ENCODE data around the gene OR2B6. TPM values are rescaled to one million over a fixed set of nuclear protein-coding genes. Genes with fewer than 3 reads are reported as not detected.

The OR2B6 gene
- total RNA-seq, 1 experiment from 2014 or later: not detected

DNA sequence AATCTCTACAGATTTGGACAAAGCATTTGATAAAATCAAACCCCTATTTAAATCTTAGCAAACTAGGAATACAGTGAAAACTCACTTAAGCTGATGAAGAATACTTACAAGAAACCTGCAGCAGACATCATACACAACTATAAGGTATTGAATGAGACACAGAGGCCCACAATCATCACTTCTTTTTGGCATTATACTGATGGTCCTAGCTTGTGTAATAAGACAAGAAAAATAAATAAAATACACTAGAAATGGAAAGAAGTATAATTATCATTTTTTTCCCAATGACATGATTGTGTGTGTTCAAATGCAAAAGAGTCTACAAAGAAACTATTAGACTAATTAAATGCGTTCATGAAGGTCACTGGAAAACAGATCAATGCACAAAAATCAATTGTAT, 8.8 kb upstream of the OR2B6 start:
- no peaks in the 10 kb centered on the region for H3K23me2 ChIP-seq (ENCODE audit: insufficient read length, low read depth, low read length, poor library complexity, severe bottlenecking)
- H3K27ac ChIP-seq (ENCODE audit: insufficient read length, low read depth, low read length): no peak overlapping the region
- H3K9ac ChIP-seq (ENCODE audit: extremely low read depth, insufficient read length, low read length): no peak overlapping the region
- no peak overlapping the region for H3T11ph ChIP-seq (ENCODE audit: low read length)
- no peak overlapping the region for H2BK20ac ChIP-seq (ENCODE audit: low read depth, low read length, poor library complexity, severe bottlenecking)
- no peaks in the 10 kb centered on the region for H3K9me3 ChIP-seq (ENCODE audit: control insufficient read depth, low read depth, low read length)
- peaks cover under 1 to 1% of the 10 kb centered on the region in 2 experiments for H3K4me1 Mint-ChIP-seq
- no peaks in the 10 kb centered on the region for H3K79me2 ChIP-seq (ENCODE audit: insufficient read depth, low read length)
- H2BK120ac ChIP-seq (ENCODE audit: low read depth, low read length, poor library complexity, severe bottlenecking): no peak overlapping the region
- WGBS (ENCODE audit: extremely low coverage, insufficient read length, low lambda C conversion rate): no CpG with 5 or more reads among the region's 1 CpG
- H2BK5ac ChIP-seq (ENCODE audit: insufficient read length, low read length): no peak overlapping the region
- H3K4me3 Mint-ChIP-seq: no peak overlapping the region
- H3K9me3 Mint-ChIP-seq: 0 out of 5 replicates have a peak, but pooled peaks cover 0 to 2% of the 10 kb centered on the region in 2 experiments
- no peak overlapping the region for H3K27ac Mint-ChIP-seq
- H3K23ac ChIP-seq (ENCODE audit: insufficient read length, low read depth, low read length): no peak overlapping the region
- H2AK5ac ChIP-seq (ENCODE audit: insufficient read length, low read length): no peak overlapping the region
- H4K8ac ChIP-seq (replicated peaks; ENCODE audit: insufficient read length, low read depth, low read length): no peak overlapping the region
- peaks cover 14% of the 10 kb centered on the region for H3K27me3 Mint-ChIP-seq (ENCODE audit: low read depth)
- H3K56ac ChIP-seq (ENCODE audit: insufficient read length, low read depth, low read length): no peak overlapping the region
- H3K79me1 ChIP-seq (ENCODE audit: insufficient read depth, low read depth, low read length, poor library complexity, severe bottlenecking): no peaks in the 10 kb centered on the region
- no peaks in the 10 kb centered on the region for H3K4me1 ChIP-seq (ENCODE audit: insufficient read depth, low read length)
- no peak overlapping the region for H2BK12ac ChIP-seq (ENCODE audit: insufficient read length, low read depth, low read length)
- H3K4ac ChIP-seq (ENCODE audit: low read depth, low read length): no peak overlapping the region
- H2AFZ ChIP-seq (ENCODE audit: low read length): no peak overlapping the region
- no peaks in the 10 kb centered on the region for H3K36me3 Mint-ChIP-seq (ENCODE audit: insufficient read depth in 1 of 3, low read depth in 3 of 3)
- H4K20me1 ChIP-seq (ENCODE audit: control insufficient read depth, insufficient read depth, insufficient read length): no peaks in the 10 kb centered on the region
- no peak overlapping the region for H2BK15ac ChIP-seq (ENCODE audit: low read depth, low read length)
- DNase-seq: no peak
- H4K91ac ChIP-seq (ENCODE audit: insufficient read length, low read depth, low read length): no peak overlapping the region
- no peak overlapping the region for H3K4me2 ChIP-seq (ENCODE audit: insufficient read depth, insufficient read length, low read length)
- H3K27me3 ChIP-seq (ENCODE audit: insufficient read depth, low read length): no peaks in the 10 kb centered on the region
- H3K14ac ChIP-seq (ENCODE audit: insufficient read depth, low read length): no peak overlapping the region
- no peak overlapping the region for H3K18ac ChIP-seq (ENCODE audit: insufficient read length, low read depth, low read length)
- H4K5ac ChIP-seq (ENCODE audit: insufficient read length, low read depth, low read length): no peak overlapping the region
- TF ChIP-seq, protein P1, sequence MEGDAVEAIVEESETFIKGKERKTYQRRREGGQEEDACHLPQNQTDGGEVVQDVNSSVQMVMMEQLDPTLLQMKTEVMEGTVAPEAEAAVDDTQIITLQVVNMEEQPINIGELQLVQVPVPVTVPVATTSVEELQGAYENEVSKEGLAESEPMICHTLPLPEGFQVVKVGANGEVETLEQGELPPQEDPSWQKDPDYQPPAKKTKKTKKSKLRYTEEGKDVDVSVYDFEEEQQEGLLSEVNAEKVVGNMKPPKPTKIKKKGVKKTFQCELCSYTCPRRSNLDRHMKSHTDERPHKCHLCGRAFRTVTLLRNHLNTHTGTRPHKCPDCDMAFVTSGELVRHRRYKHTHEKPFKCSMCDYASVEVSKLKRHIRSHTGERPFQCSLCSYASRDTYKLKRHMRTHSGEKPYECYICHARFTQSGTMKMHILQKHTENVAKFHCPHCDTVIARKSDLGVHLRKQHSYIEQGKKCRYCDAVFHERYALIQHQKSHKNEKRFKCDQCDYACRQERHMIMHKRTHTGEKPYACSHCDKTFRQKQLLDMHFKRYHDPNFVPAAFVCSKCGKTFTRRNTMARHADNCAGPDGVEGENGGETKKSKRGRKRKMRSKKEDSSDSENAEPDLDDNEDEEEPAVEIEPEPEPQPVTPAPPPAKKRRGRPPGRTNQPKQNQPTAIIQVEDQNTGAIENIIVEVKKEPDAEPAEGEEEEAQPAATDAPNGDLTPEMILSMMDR (conservative IDR thresholded peaks at IDR 0.05): no peak

All from H9 (cell line).